ENCODE results near the gene KDM5B. TPM values are rescaled to one million over a fixed set of nuclear protein-coding genes. Genes with fewer than 3 reads are reported as not detected.

Gene KDM5B
- total RNA-seq, 2 donors from 2014 or later, result 48.2 to 110 TPM

- intact Hi-C loops (cut with DNase I), result loop anchor here (10.0 kb wide), 1 partner anchor 105 kb away; no protein-coding TSS in a partner anchor
- H3K36me3 ChIP-seq, result no peaks in the 10 kb centered on the region
Measured at GRCh38 chr1:202709276-202710041, 98.8 kb downstream of the KDM5B start.

GRCh38 chr1:202708456-202709275, 99.6 kb downstream of the KDM5B start:
- peaks cover 2% of the 10 kb centered on the region for H3K27me3 ChIP-seq (replicated peaks; ENCODE audit: insufficient read depth)
- intact Hi-C loops (cut with DNase I), result no loop called here
- H3K4me1 ChIP-seq (replicated peaks), result peaks cover 7% of the 10 kb centered on the region
- no peak overlapping the region for H3K27ac ChIP-seq
- no peak for DNase-seq (ENCODE audit: low spot score)
- no peaks in the 10 kb centered on the region for H3K9me3 ChIP-seq
- TF ChIP-seq CTCF (IDR thresholded peaks at IDR 0.05) (no peak), POLR2AphosphoS5 (IDR thresholded peaks at IDR 0.05) (no peak), POLR2A (IDR thresholded peaks at IDR 0.05) (no peak)
- 54% methylated on average over 12 of the region's 12 CpGs for WGBS
- H3K4me3 ChIP-seq, result no peak overlapping the region
- no peaks in the 10 kb centered on the region for H3K36me3 ChIP-seq

More at GRCh38 chr1:202709276-202710041, 98.8 kb downstream of the KDM5B start:
- DNase-seq (ENCODE audit: low spot score), result no peak
- Histone ChIP-seq H3K4me1 (replicated peaks) (peaks cover 7% of the 10 kb centered on the region), H3K9me3 (no peaks in the 10 kb centered on the region), H3K4me3 (peak overlapping the region; percentile 6 to 24), H3K27me3 (replicated peaks; ENCODE audit: insufficient read depth) (peaks cover 2% of the 10 kb centered on the region), H3K27ac (no peak overlapping the region)
- whole genome bisulfite sequencing, result 2% methylated on average over 34 of the region's 34 CpGs
- TF ChIP-seq POLR2AphosphoS5 (IDR thresholded peaks at IDR 0.05) (no peak), POLR2A (IDR thresholded peaks at IDR 0.05) (no peak), CTCF (IDR thresholded peaks at IDR 0.05) (no peak)

GRCh38 chr1:202706851-202707250, 101.4 kb downstream of the KDM5B start:
- intact Hi-C loops (cut with DNase I), result no loop called here
- H3K4me1 ChIP-seq (replicated peaks), result peaks cover 7% of the 10 kb centered on the region
- 79% methylated on average over 5 of the region's 5 CpGs for WGBS
- H3K27me3 ChIP-seq (replicated peaks; ENCODE audit: insufficient read depth), result peaks cover 2% of the 10 kb centered on the region
- H3K27ac ChIP-seq, result no peak overlapping the region
- DNase-seq (ENCODE audit: low spot score), result no peak
- TF ChIP-seq POLR2A (IDR thresholded peaks at IDR 0.05), result no peak
- TF ChIP-seq POLR2AphosphoS5 (IDR thresholded peaks at IDR 0.05), result no peak
- TF ChIP-seq CTCF (IDR thresholded peaks at IDR 0.05), result no peak
- H3K36me3 ChIP-seq, result no peaks in the 10 kb centered on the region
- H3K9me3 ChIP-seq, result no peaks in the 10 kb centered on the region
- no peak overlapping the region for H3K4me3 ChIP-seq

GRCh38 chr1:202704601-202705000, 103.6 kb downstream of the KDM5B start:
- H3K36me3 ChIP-seq, result no peaks in the 10 kb centered on the region
- H3K27me3 ChIP-seq (replicated peaks; ENCODE audit: insufficient read depth), result no peaks in the 10 kb centered on the region
- no peak overlapping the region for H3K27ac ChIP-seq
- WGBS, result 74% methylated on average over 4 of the region's 4 CpGs
- no peaks in the 10 kb centered on the region for H3K9me3 ChIP-seq
- intact Hi-C loops (cut with DNase I), result no loop called here
- no peak overlapping the region for H3K4me3 ChIP-seq
- peaks cover 5% of the 10 kb centered on the region for H3K4me1 ChIP-seq (replicated peaks)
- DNase-seq (ENCODE audit: low spot score), result no peak
- TF ChIP-seq POLR2A (IDR thresholded peaks at IDR 0.05) (no peak), POLR2AphosphoS5 (IDR thresholded peaks at IDR 0.05) (no peak), CTCF (IDR thresholded peaks at IDR 0.05) (no peak)

All from prostate gland (tissue), 2 donors.